Ovary (tissue), 3 donors: ENCODE measurements around the gene TRMT2A.

Source experiments
- EP300 ChIP-seq: sonication (generic); formaldehyde crosslinking; IDR thresholded peaks from one replicate; pipeline ENCODE4 v1.6.1; 2017; ENCODE audit warnings: antibody characterized with exemption
- POLR2A ChIP-seq: fragments of 450-650 bp; IDR thresholded peaks from one replicate; pipeline ENCODE4 v1.6.1; 2017; ENCODE audit warnings: antibody characterized with exemption, mild to moderate bottlenecking, moderate library complexity
- TF ChIP-seq, protein P1 (sequence below), 3 donors: fragments of 450-650 bp in 2 of 3; fragments of 200-600 bp in 1 of 3; IDR thresholded peaks; one replicate each; pipeline versions ENCODE4 v1.5.1 to v1.8.0; 2016 to 2022; ENCODE audit warnings: antibody characterized with exemption in 3 of 3, mild to moderate bottlenecking in 1 of 3
- donor health status: DM: no; HTN: no; CAD: no.

DNA sequence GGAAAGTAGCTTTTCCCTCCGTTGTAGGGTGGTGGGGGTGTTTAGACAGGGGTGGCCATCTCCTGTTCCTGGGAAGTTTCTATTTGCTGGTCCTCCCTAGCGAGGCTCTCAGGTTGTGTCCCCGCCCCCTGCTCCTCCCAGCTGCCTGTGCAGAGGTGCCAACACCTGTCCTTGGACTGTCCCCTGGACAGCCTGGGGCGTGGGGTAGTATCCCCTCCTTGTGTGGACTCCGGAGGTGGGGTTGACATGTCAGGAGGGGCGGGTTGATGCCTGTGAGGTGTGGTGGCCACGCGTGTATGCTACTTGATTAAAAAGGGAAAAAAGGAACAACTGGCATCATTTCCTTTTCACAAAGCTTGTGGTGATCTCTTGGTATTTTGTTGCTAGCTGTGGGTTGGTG lies 15.4 kb downstream of the TRMT2A start:
- TF ChIP-seq, protein P1, sequence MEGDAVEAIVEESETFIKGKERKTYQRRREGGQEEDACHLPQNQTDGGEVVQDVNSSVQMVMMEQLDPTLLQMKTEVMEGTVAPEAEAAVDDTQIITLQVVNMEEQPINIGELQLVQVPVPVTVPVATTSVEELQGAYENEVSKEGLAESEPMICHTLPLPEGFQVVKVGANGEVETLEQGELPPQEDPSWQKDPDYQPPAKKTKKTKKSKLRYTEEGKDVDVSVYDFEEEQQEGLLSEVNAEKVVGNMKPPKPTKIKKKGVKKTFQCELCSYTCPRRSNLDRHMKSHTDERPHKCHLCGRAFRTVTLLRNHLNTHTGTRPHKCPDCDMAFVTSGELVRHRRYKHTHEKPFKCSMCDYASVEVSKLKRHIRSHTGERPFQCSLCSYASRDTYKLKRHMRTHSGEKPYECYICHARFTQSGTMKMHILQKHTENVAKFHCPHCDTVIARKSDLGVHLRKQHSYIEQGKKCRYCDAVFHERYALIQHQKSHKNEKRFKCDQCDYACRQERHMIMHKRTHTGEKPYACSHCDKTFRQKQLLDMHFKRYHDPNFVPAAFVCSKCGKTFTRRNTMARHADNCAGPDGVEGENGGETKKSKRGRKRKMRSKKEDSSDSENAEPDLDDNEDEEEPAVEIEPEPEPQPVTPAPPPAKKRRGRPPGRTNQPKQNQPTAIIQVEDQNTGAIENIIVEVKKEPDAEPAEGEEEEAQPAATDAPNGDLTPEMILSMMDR (IDR thresholded peaks at IDR 0.05) = no peak
- TF ChIP-seq EP300 (no peak), POLR2A (no peak)
